22Rv1 (cell line): ENCODE measurements around the gene GMDS.

Source experiments
- CTCF ChIP-seq: fragments of 450-650 bp; IDR thresholded peaks from 2 replicates; pipeline ENCODE4 v1.5.1; 2017; ENCODE audit warnings: mild to moderate bottlenecking
- ZFX ChIP-seq: fragments of 450-650 bp; IDR thresholded peaks from 2 replicates; pipeline ENCODE4 v1.6.1; 2017; ENCODE audit warnings: antibody characterized with exemption, borderline replicate concordance

GRCh38 chr6:1580109-1580508 lies 665.3 kb downstream of the GMDS start:
- TF ChIP-seq CTCF (no peak), ZFX (no peak)
